Nephron (organoid): ENCODE measurements around the gene AGAP1.

Source experiments
- H3K27ac Mint-ChIP-seq, 3 experiments: 2 replicates each; pipeline ENCODE4 v1.8.0; 2020; ENCODE audit warnings: mixed read lengths in 3 of 3, mild to moderate bottlenecking in 2 of 3, moderate library complexity in 1 of 3
- H3K27me3 Mint-ChIP-seq: 2 replicates; pipeline ENCODE4 v1.8.0; 2021; ENCODE audit warnings: low read depth, mild to moderate bottlenecking, moderate library complexity, mixed read lengths
- H3K36me3 Mint-ChIP-seq: 2 replicates; pipeline ENCODE4 v1.8.0; 2020; ENCODE audit warnings: low read depth, mixed read lengths
- H3K4me1 Mint-ChIP-seq: 2 replicates; pipeline ENCODE4 v1.8.0; 2020; ENCODE audit warnings: mixed read lengths
- H3K4me3 Mint-ChIP-seq, 3 experiments: 2 replicates each; pipeline ENCODE4 v1.8.0; 2020; ENCODE audit warnings: mild to moderate bottlenecking in 3 of 3, mixed read lengths in 3 of 3, moderate library complexity in 2 of 3
- H3K9me3 Mint-ChIP-seq: 2 replicates; pipeline ENCODE4 v1.8.0; 2020; ENCODE audit warnings: mixed read lengths
- CTCF ChIP-seq, 3 experiments: fragments of 200-600 bp; sonication (generic); IDR thresholded peaks; one replicate each; pipeline ENCODE4 v1.5.0; 2021; ENCODE audit warnings: antibody characterized with exemption in 3 of 3; ENCODE audit not compliant: unreplicated experiment in 3 of 3

AGAP1 gene

GRCh38 chr2:235506997-235507615 is 13.3 kb downstream of the AGAP1 start:
- Mint-ChIP-seq H3K27ac (peak overlapping the region; percentile 1 to 11 (median 10)), H3K27me3 (peaks cover 10% of the 10 kb centered on the region), H3K4me1 (peaks cover 59% of the 10 kb centered on the region), H3K4me3 (peak overlapping the region in 1 of 3 experiments; percentile 6), H3K9me3 (no peaks in the 10 kb centered on the region), H3K36me3 (no peaks in the 10 kb centered on the region)
- TF ChIP-seq CTCF (IDR thresholded peaks at IDR 0.05; ENCODE audit: unreplicated experiment in 3 of 3): no peak

DNA sequence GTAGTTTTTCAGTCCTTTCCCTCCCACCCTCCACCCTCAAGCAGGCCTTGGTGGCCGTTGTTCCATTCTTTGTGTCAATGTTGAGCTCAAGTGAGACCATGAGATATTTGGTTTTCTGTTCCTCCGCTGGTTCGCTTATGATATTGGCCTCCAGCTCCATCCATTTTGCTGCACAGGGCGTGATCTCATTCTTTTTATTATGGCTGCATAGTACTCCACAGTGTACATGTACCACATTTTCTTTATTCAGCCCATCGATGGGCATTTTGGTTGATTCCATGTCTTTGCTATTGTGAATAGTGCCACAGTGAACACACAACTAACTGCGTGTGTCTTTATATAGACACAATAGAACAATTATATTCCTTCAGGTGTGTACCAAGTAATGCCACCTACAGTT is 14.1 kb downstream of the AGAP1 start:
- Mint-ChIP-seq H3K27ac (no peak overlapping the region), H3K4me1 (peaks cover 51% of the 10 kb centered on the region), H3K4me3 (no peak overlapping the region), H3K9me3 (no peaks in the 10 kb centered on the region), H3K36me3 (no peaks in the 10 kb centered on the region), H3K27me3 (peaks cover 5% of the 10 kb centered on the region)
- no peak for TF ChIP-seq CTCF (IDR thresholded peaks at IDR 0.05; ENCODE audit: unreplicated experiment in 3 of 3)

DNA sequence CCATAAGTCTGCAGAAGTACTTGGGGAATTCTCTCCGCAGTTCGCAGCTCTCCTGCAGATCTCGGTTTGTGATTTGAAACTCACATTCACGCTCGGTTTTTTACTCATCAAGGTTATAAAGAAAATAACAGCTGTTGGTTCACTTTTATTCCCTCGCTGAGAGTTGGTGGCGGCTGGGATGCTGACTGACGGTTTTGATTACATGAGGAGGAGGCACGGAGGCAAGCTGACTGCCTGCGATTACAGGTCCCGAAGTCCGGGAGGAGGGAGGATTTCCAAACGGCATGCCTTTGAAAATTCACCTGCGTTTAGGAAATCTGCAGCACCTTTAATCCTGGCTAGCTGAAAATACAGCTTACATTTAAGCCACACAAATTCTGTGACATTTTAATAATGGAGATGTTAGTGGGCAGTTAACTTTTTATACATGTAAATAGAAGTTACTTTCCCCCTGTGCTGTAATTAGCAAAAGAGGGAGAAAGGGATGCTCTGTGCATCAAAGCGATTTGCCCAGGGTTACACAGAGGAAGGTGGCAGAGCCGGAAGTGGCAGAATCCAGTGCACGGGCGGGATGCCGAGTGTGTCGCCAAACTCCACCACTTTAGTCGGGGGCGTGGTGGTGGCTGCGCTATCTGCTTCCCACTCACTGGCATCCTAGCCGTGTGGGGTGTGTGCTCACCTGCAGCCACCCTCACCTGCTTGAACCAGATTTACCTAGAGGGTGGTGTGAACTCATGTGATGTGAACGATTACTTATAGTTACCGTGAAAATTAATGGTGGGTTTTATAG is 14.7 kb downstream of the AGAP1 start:
- H3K4me1 Mint-ChIP-seq: peaks cover 44% of the 10 kb centered on the region
- H3K4me3 Mint-ChIP-seq: no peak overlapping the region
- H3K27me3 Mint-ChIP-seq: peaks cover 5% of the 10 kb centered on the region
- H3K9me3 Mint-ChIP-seq: no peaks in the 10 kb centered on the region
- no peak for TF ChIP-seq CTCF (IDR thresholded peaks at IDR 0.05; ENCODE audit: unreplicated experiment in 3 of 3)
- H3K27ac Mint-ChIP-seq: no peak overlapping the region
- H3K36me3 Mint-ChIP-seq: no peaks in the 10 kb centered on the region

DNA sequence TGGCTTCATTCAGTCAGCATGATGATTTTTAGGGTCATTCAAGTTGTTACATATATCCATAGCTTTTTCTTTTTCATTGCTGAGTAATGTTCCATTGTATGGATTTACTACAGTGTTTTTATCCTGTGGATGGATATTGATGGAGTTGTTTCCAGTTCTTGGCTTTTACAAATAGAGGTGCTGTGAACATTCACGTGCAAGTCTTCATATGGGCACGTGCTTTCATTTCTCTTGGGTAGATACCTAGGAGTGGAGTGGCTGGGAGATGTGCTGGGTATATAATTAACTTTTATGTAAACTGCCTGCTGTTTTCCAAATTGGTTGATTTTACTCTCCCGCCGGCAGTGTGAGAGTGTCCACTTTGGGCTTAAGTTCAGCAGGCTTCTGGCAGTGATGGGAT is 16.5 kb downstream of the AGAP1 start:
- no peak overlapping the region for H3K4me3 Mint-ChIP-seq
- peak overlapping the region; percentile 23 to 64 (median 25) for H3K27ac Mint-ChIP-seq
- no peaks in the 10 kb centered on the region for H3K27me3 Mint-ChIP-seq
- peaks cover 2% of the 10 kb centered on the region for H3K36me3 Mint-ChIP-seq
- no peaks in the 10 kb centered on the region for H3K9me3 Mint-ChIP-seq
- peaks cover 47% of the 10 kb centered on the region for H3K4me1 Mint-ChIP-seq
- no peak for TF ChIP-seq CTCF (IDR thresholded peaks at IDR 0.05; ENCODE audit: unreplicated experiment in 3 of 3)

- Mint-ChIP-seq H3K27ac (no peak overlapping the region), H3K9me3 (no peaks in the 10 kb centered on the region), H3K4me1 (peaks cover 46% of the 10 kb centered on the region), H3K36me3 (peaks cover 6% of the 10 kb centered on the region), H3K27me3 (no peaks in the 10 kb centered on the region), H3K4me3 (no peak overlapping the region)
- no peak for TF ChIP-seq CTCF (IDR thresholded peaks at IDR 0.05; ENCODE audit: unreplicated experiment in 3 of 3)
Measured at GRCh38 chr2:235511187-235511661, 17.4 kb downstream of the AGAP1 start.
